Measurements from ENCODE around the gene HOTAIR. TPM values are rescaled to one million over a fixed set of nuclear protein-coding genes. Genes with fewer than 3 reads are reported as not detected.
A peak's percentile ranks its signal among the peaks of the same experiment; 100 is the strongest.

Gene HOTAIR
- polyA plus RNA-seq, 1 experiment, result not detected

GRCh38 chr12:54017878-54018467 lies 43.2 kb upstream of the HOTAIR start:
- ChIA-PET CTCF (interaction anchor here (1.2 to 1.3 kb wide), 2 partner anchors 11 to 183 kb away, joined by 4 to 12 read pairs; no protein-coding TSS in a partner anchor), POLR2A (interaction anchor here (0.6 kb wide), 1 partner anchor 11 kb away, joined by 3 read pairs; no protein-coding TSS in a partner anchor)
- Histone ChIP-seq H3K9me3 (ENCODE audit: control insufficient read depth, insufficient read depth, low read length) (peaks cover 12% of the 10 kb centered on the region; the same call in 1 of the 2 replicates), H3K27me3 (ENCODE audit: control insufficient read depth, insufficient read depth, low read length) (peaks cover 99% of the 10 kb centered on the region), H3K27ac (ENCODE audit: low read depth, low read length) (no peak overlapping the region), H3K4me3 (ENCODE audit: low read depth, low read length) (peak overlapping the region; percentile 40)
- DNase-seq (ENCODE audit: low read depth, low spot score), result no peak
- TF ChIP-seq CTCF (IDR thresholded peaks at IDR 0.05; ENCODE audit: low read depth, low read length), result no peak

GRCh38 chr12:54017027-54017788 lies 42.5 kb upstream of the HOTAIR start:
- peaks cover 12% of the 10 kb centered on the region; the same call in 1 of the 2 replicates for H3K9me3 ChIP-seq (ENCODE audit: control insufficient read depth, insufficient read depth, low read length)
- CTCF ChIA-PET, result interaction anchor here (1.2 to 1.3 kb wide), 2 partner anchors 10 to 184 kb away, joined by 4 to 12 read pairs; no protein-coding TSS in a partner anchor
- peak overlapping the region; percentile 40 for H3K4me3 ChIP-seq (ENCODE audit: low read depth, low read length)
- H3K27ac ChIP-seq (ENCODE audit: low read depth, low read length), result no peak overlapping the region
- DNase-seq (ENCODE audit: low read depth, low spot score), result no peak
- POLR2A ChIA-PET, result interaction anchor here (0.6 kb wide), 1 partner anchor 10 kb away, joined by 3 read pairs; no protein-coding TSS in a partner anchor
- H3K27me3 ChIP-seq (ENCODE audit: control insufficient read depth, insufficient read depth, low read length), result peaks cover 98% of the 10 kb centered on the region
- no peak for TF ChIP-seq CTCF (IDR thresholded peaks at IDR 0.05; ENCODE audit: low read depth, low read length)

- POLR2A ChIA-PET, result interaction anchor here (0.6 kb wide), 1 partner anchor 175 kb away, joined by 4 read pairs; no protein-coding TSS in a partner anchor
- Histone ChIP-seq H3K4me3 (ENCODE audit: low read depth, low read length) (no peak overlapping the region), H3K27ac (ENCODE audit: low read depth, low read length) (no peak overlapping the region), H3K9me3 (ENCODE audit: control insufficient read depth, insufficient read depth, low read length) (peaks cover 12% of the 10 kb centered on the region; the same call in 1 of the 2 replicates), H3K27me3 (ENCODE audit: control insufficient read depth, insufficient read depth, low read length) (peaks cover 97% of the 10 kb centered on the region)
- no peak for TF ChIP-seq CTCF (IDR thresholded peaks at IDR 0.05; ENCODE audit: low read depth, low read length)
- no peak for DNase-seq (ENCODE audit: low read depth, low spot score)
- CTCF ChIA-PET, result interaction anchor here (0.5 to 1.2 kb wide), 3 partner anchors 10 to 354 kb away, joined by 3 to 4 read pairs (median 4); no protein-coding TSS in a partner anchor
Observed at GRCh38 chr12:54016478-54016964, 41.8 kb upstream of the HOTAIR start.

- CTCF ChIA-PET, result interaction anchor here (0.5 to 0.9 kb wide), 2 partner anchors 185 to 355 kb away, joined by 3 to 4 read pairs; no protein-coding TSS in a partner anchor
Observed at GRCh38 chr12:54016051-54016450, 41.3 kb upstream of the HOTAIR start.

More at GRCh38 chr12:54016051-54016450, 41.3 kb upstream of the HOTAIR start:
- Histone ChIP-seq H3K9me3 (ENCODE audit: control insufficient read depth, insufficient read depth, low read length) (peaks cover 12% of the 10 kb centered on the region; the same call in 1 of the 2 replicates), H3K27me3 (ENCODE audit: control insufficient read depth, insufficient read depth, low read length) (peaks cover 97% of the 10 kb centered on the region), H3K27ac (ENCODE audit: low read depth, low read length) (no peak overlapping the region), H3K4me3 (ENCODE audit: low read depth, low read length) (no peak overlapping the region)
- POLR2A ChIA-PET, result interaction anchor here (0.6 kb wide), 1 partner anchor 176 kb away, joined by 4 read pairs; no protein-coding TSS in a partner anchor
- DNase-seq (ENCODE audit: low read depth, low spot score), result no peak
- no peak for TF ChIP-seq CTCF (IDR thresholded peaks at IDR 0.05; ENCODE audit: low read depth, low read length)

Measured in AG04450 (cell line).